Ascending aorta (tissue), 2 donors: Measurements from ENCODE around the gene HS3ST3B1. TPM values are rescaled to one million over a fixed set of nuclear protein-coding genes. Genes with fewer than 3 reads are reported as not detected.

Experiments used
- DNase-seq, 2 donors: peaks; one replicate each; pipeline ENCODE4 v3.0.0-alpha.2; 2019; ENCODE audit warnings: low spot score in 2 of 2
- H3K27ac ChIP-seq, 2 donors: fragments of 200-600 bp; sonication (generic); one replicate each; pipeline ENCODE4 v1.5.1; 2016 to 2017; ENCODE audit warnings: mild to moderate bottlenecking in 1 of 2
- H3K27me3 ChIP-seq: fragments of 200-600 bp; sonication (generic); one replicate; pipeline ENCODE4 v1.5.1; 2017
- H3K36me3 ChIP-seq, 2 donors: fragments of 200-600 bp; sonication (generic); one replicate each; pipeline ENCODE4 v1.5.1; 2016
- H3K4me1 ChIP-seq, 2 donors: fragments of 200-600 bp; sonication (generic); one replicate each; pipeline ENCODE4 v1.5.1; 2016 to 2017; ENCODE audit warnings: mild to moderate bottlenecking in 1 of 2
- H3K4me3 ChIP-seq, 2 donors: fragments of 200-600 bp; sonication (generic); one replicate each; pipeline ENCODE4 v1.5.1; 2016 to 2017; ENCODE audit warnings: mild to moderate bottlenecking in 1 of 2
- H3K9me3 ChIP-seq, 2 donors: fragments of 200-600 bp; sonication (generic); one replicate each; pipeline ENCODE4 v1.5.1; 2016
- CTCF ChIP-seq, 3 experiments: fragments of 200-600 bp in 2 of 3; fragments of 450-650 bp in 1 of 3; sonication (generic) in 2 of 3; IDR thresholded peaks; one replicate each; pipeline ENCODE4 v1.5.1; 2016 to 2019; ENCODE audit warnings: antibody characterized with exemption in 3 of 3, mild to moderate bottlenecking in 1 of 3, moderate library complexity in 1 of 3
- intact Hi-C: fragments of 100-400 bp; cut with DNase I; formaldehyde crosslinking; loops from one replicate; pipeline ENCODE4 v1.15.1; 2023
- total RNA-seq: library from RNA; depleted of rRNA; stranded (reverse); fragments of >200 nt; gene quantifications from one replicate; pipeline ENCODE4 v1.1.0, GENCODE V29; 2016

HS3ST3B1 gene
- total RNA-seq, 1 donor from 2014 or later, result 14.6 TPM

DNA sequence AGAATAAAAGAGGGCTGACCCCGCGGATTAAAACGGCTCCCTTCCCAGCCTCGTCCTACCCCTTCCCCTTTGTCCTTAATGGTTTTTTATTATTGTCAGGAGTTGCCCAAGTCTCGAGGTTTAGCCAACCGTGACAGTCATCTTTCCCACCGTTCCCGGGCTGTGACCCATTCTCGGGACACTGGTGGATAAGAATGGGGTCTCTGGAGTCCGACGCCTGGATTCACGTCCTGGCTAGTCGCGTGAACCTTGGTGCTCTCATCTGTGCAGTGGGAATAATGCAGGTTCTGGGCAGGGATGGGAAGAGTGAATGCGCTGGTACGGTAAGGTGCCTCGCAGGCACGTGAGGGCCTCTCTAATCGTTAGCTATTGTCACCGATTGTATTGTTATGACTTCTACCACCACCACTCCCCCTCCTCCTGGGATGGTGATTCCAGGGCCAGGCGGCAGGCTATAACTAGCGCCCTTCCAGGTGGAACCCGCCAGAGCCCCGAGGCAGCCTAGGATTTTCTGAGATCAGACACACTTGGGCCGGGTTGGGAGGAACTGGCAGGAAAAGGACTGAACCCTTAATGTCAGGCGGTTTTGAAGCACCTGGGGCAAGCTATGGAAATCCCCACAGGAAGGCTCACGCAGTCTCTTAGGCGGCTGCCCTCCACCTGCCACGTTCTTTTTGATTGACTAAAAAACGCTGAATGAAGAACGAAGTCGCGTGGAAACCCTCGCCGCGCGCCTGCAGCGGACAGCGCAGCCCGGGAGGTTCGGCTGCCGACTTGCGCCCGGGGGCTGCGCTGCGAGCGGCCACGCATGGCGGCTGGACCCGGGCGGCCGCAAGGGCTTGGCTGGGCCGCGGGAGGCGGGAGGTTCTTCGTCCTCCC lies 2.7 kb downstream of the HS3ST3B1 start:
- H3K27me3 ChIP-seq, result peaks cover 3% of the 10 kb centered on the region
- DNase-seq, result no peak
- no peaks in the 10 kb centered on the region for H3K9me3 ChIP-seq
- intact Hi-C loops, result loop anchor here (5.0 to 10.0 kb wide), 2 partner anchors 239 to 966 kb away; partner anchors contain the start of gene COX10
- H3K4me1 ChIP-seq, result peaks cover 7 to 22% of the 10 kb centered on the region in 2 donors
- no peaks in the 10 kb centered on the region for H3K36me3 ChIP-seq
- H3K27ac ChIP-seq, result no peak overlapping the region
- peak overlapping the region in 1 of 2 donors; percentile 86 for H3K4me3 ChIP-seq
- no peak for TF ChIP-seq CTCF (IDR thresholded peaks at IDR 0.05)

- DNase-seq, result no peak
- no peaks in the 10 kb centered on the region for H3K9me3 ChIP-seq
- H3K27ac ChIP-seq, result no peak overlapping the region
- TF ChIP-seq CTCF (IDR thresholded peaks at IDR 0.05), result no peak
- no peaks in the 10 kb centered on the region for H3K36me3 ChIP-seq
- intact Hi-C loops, result loop anchor here (5.0 to 10.0 kb wide), 2 partner anchors 239 to 967 kb away; partner anchors contain the start of gene COX10
- no peak overlapping the region for H3K4me3 ChIP-seq
- peaks cover 10 to 28% of the 10 kb centered on the region in 2 donors for H3K4me1 ChIP-seq
- H3K27me3 ChIP-seq, result peaks cover 2% of the 10 kb centered on the region
Observed at GRCh38 chr17:14304222-14304772, 3.4 kb downstream of the HS3ST3B1 start.

GRCh38 chr17:14304773-14305517 lies 4.1 kb downstream of the HS3ST3B1 start:
- peaks cover 2% of the 10 kb centered on the region for H3K27me3 ChIP-seq
- no peaks in the 10 kb centered on the region for H3K36me3 ChIP-seq
- no peak for TF ChIP-seq CTCF (IDR thresholded peaks at IDR 0.05)
- H3K27ac ChIP-seq, result no peak overlapping the region
- H3K4me1 ChIP-seq, result peaks cover 8 to 30% of the 10 kb centered on the region in 2 donors
- no peak for DNase-seq
- no peaks in the 10 kb centered on the region for H3K9me3 ChIP-seq
- H3K4me3 ChIP-seq, result no peak overlapping the region
- intact Hi-C loops, result loop anchor here (5.0 to 10.0 kb wide), 2 partner anchors 240 to 968 kb away; partner anchors contain the start of gene COX10

DNA sequence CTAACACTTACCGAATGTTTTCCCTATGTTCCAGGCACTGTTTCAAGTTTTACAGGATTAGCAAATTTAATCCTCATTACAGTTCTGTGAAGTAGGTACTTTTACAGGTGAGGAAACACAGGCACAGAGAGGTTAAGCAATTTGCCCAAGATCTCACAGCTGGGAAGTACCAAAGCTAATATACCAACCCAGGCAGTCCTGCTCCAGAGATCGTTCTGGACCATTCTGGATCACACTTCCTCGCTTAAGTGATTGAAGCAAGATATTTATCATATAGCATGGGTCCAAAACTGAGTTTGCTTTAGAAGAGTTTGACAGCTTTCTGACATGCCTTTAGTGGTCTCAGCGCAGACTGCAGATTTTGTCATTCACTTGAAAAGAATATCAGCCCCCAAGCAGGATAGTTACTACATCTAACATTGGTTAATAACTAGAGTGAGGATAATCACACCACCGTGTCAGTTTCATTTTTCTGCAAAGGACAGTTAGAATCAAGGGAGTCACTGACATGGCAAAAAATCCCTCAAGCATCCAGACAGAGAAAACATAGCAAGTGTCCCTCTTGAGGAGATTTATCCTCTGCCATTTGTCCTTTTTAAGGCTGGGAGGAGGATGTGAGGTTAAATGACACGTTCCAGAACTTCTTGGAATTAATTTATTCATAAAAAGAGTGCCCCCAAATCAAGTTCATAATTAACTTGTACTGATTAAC lies 5.1 kb downstream of the HS3ST3B1 start:
- no peak for TF ChIP-seq CTCF (IDR thresholded peaks at IDR 0.05)
- peaks cover 2% of the 10 kb centered on the region for H3K27me3 ChIP-seq
- no peaks in the 10 kb centered on the region for H3K9me3 ChIP-seq
- intact Hi-C loops, result loop anchor here (10.0 kb wide), 1 partner anchor 241 kb away; the partner anchor contains the start of gene COX10
- H3K27ac ChIP-seq, result no peak overlapping the region
- no peaks in the 10 kb centered on the region for H3K36me3 ChIP-seq
- H3K4me1 ChIP-seq, result peaks cover 8 to 24% of the 10 kb centered on the region in 2 donors
- no peak for DNase-seq
- H3K4me3 ChIP-seq, result no peak overlapping the region

DNA sequence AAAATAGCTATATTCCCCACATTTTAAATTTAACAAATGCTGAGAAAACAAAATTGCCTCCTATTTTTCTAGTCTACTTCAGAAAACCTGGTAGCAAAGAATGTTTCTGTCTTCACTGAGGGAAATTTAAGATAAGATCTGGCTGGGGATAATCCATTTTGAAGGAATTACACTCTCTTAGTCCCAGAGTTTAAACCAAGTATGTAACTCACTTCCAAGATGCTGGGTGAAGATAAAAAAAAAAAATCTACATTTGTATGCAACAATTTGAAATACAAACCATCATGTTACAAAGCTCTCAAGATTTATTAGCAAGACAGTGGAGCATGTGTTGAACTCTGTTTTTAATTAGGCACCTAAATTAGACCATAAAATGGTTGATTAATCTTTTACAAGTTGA lies 5.7 kb downstream of the HS3ST3B1 start:
- DNase-seq, result no peak
- H3K27me3 ChIP-seq, result peaks cover 2% of the 10 kb centered on the region
- H3K9me3 ChIP-seq, result no peaks in the 10 kb centered on the region
- peaks cover 3 to 17% of the 10 kb centered on the region in 2 donors for H3K4me1 ChIP-seq
- no peak overlapping the region for H3K4me3 ChIP-seq
- H3K27ac ChIP-seq, result no peak overlapping the region
- TF ChIP-seq CTCF (IDR thresholded peaks at IDR 0.05), result no peak
- no peaks in the 10 kb centered on the region for H3K36me3 ChIP-seq
- intact Hi-C loops, result loop anchor here (10.0 kb wide), 1 partner anchor 242 kb away; the partner anchor contains the start of gene COX10
